GM12878 (cell line): Measurements from ENCODE around the gene NUDT5. TPM values are rescaled to one million over a fixed set of nuclear protein-coding genes. Genes with fewer than 3 reads are reported as not detected.
A peak's percentile ranks its signal among the peaks of the same experiment; 100 is the strongest.

ENCODE experiments used
- ATAC-seq: fragments of 200-7000 bp; cut with Tn5 transposase; 3 replicates; pipeline ENCODE4 v1.9.1; 2020; ENCODE audit warnings: mild to moderate bottlenecking, moderate library complexity
- BruUV-seq: library from RNA; stranded (reverse); fragments of 400-500 nt; replicated peaks from 2 replicates; lab custom pipeline; 2021; lab: Mats Ljungman, UMichigan
- CTCF ChIA-PET: fragments of 300-600 bp; sonication (Branson Sonifier 250); formaldehyde crosslinking; extraction: SDS; loops from one replicate; lab custom pipeline; 2021; ENCODE audit warnings: inconsistent platforms; lab: Yijun Ruan, JAX
- POLR2A ChIA-PET: fragments of 350-600 bp; formaldehyde crosslinking; extraction: SDS; loops from one replicate; lab custom pipeline; 2021; ENCODE audit warnings: inconsistent platforms; lab: Charles Lee
- RAD21 ChIA-PET: fragments of 300-600 bp; sonication (Branson Sonifier 250); formaldehyde crosslinking; loops from one replicate; lab custom pipeline; 2023; ENCODE audit warnings: antibody characterized with exemption; ENCODE audit not compliant: unreplicated experiment; lab: Charles Lee
- SMC1A ChIA-PET: fragments of 300-600 bp; sonication (Branson Sonifier 250); formaldehyde crosslinking; loops from one replicate; lab custom pipeline; 2023; ENCODE audit not compliant: unreplicated experiment, uncharacterized antibody; lab: Charles Lee
- DNase-seq: peaks from one replicate; pipeline ENCODE4 v3.0.0-alpha.2; 2011; ENCODE audit warnings: low read depth, low spot score
- FAIRE-seq: peaks from 3 replicates; lab custom pipeline; 2011; peaks lifted over from hg19 to GRCh38; lab: Jason Lieb, UNC
- H2AFZ ChIP-seq: 2 replicates; pipeline ENCODE4 v1.6.0; 2011; ENCODE audit warnings: low read depth, low read length, control low read depth; ENCODE audit not compliant: control insufficient read depth
- H3K27ac ChIP-seq: 2 replicates; pipeline ENCODE4 v1.5.1; 2011; ENCODE audit warnings: control low read depth; ENCODE audit not compliant: control insufficient read depth, insufficient read depth
- H3K27me3 ChIP-seq, 2 experiments: replicated peaks in 1 of 2; 2 replicates each; pipeline versions ENCODE4 v1.6.0 to v1.6.1; 2011; ENCODE audit warnings: low read length in 1 of 2; ENCODE audit not compliant: control insufficient read depth in 2 of 2, insufficient read depth in 2 of 2
- H3K36me3 ChIP-seq, 2 experiments: 2 replicates each; pipeline ENCODE4 v1.5.1; 2011; ENCODE audit warnings: low read length in 1 of 2; ENCODE audit not compliant: control insufficient read depth in 2 of 2, insufficient read depth in 2 of 2
- H3K4me1 ChIP-seq: 2 replicates; pipeline ENCODE4 v1.6.1; 2011; ENCODE audit warnings: mild to moderate bottlenecking, low read length, moderate library complexity, mixed read lengths; ENCODE audit not compliant: control insufficient read depth, insufficient read depth
- H3K4me2 ChIP-seq: 2 replicates; pipeline ENCODE4 v1.6.0; 2011; ENCODE audit warnings: control low read depth; ENCODE audit not compliant: control insufficient read depth, insufficient read depth
- H3K4me3 ChIP-seq: fragments of 200-600 bp; sonication (generic); 2 replicates; pipeline ENCODE4 v1.5.1; 2016
- H3K79me2 ChIP-seq: 2 replicates; pipeline ENCODE4 v1.6.0; 2011; ENCODE audit warnings: low read length; ENCODE audit not compliant: control insufficient read depth, insufficient read depth
- H3K9ac ChIP-seq: 2 replicates; pipeline ENCODE4 v1.8.0; 2011; ENCODE audit warnings: low read length, control low read depth, mixed read lengths; ENCODE audit not compliant: control insufficient read depth, insufficient read depth
- H3K9me3 ChIP-seq: replicated peaks from 3 replicates; pipeline ENCODE4 v1.5.1; 2011; ENCODE audit warnings: mild to moderate bottlenecking, low read length; ENCODE audit not compliant: control insufficient read depth, insufficient read depth
- H4K20me1 ChIP-seq: 2 replicates; pipeline ENCODE4 v1.6.0; 2011; ENCODE audit not compliant: control insufficient read depth, insufficient read depth
- CHD1 ChIP-seq: IDR thresholded peaks from 2 replicates; pipeline ENCODE4 v1.6.1; 2012; ENCODE audit warnings: low read depth, low read length, improper control_type of control experiment
- ESRRA ChIP-seq: IDR thresholded peaks from 2 replicates; pipeline ENCODE4 v1.6.1; 2012; ENCODE audit warnings: mild to moderate bottlenecking, low read length, improper control_type of control experiment
- EZH2 ChIP-seq: IDR thresholded peaks from 2 replicates; pipeline ENCODE4 v1.6.1; 2012; ENCODE audit warnings: low read depth, mild to moderate bottlenecking, control low read depth, inconsistent platforms, low read length, borderline replicate concordance; ENCODE audit not compliant: control insufficient read depth
- FOXM1 ChIP-seq: IDR thresholded peaks from 2 replicates; pipeline ENCODE4 v1.6.1; 2012; ENCODE audit warnings: low read depth, mild to moderate bottlenecking, inconsistent platforms, low read length, moderate library complexity
- IKZF1 ChIP-seq: fragments of 450-650 bp; conservative IDR thresholded peaks from 2 replicates; pipeline ENCODE4 v1.6.1; 2017; ENCODE audit warnings: antibody characterized with exemption, mild to moderate bottlenecking
- KLF5 ChIP-seq: fragments of 450-650 bp; IDR thresholded peaks from 2 replicates; pipeline ENCODE4 v1.6.1; 2014; ENCODE audit warnings: mild to moderate bottlenecking; ENCODE audit not compliant: partially characterized antibody
- LARP7 ChIP-seq: fragments of 450-650 bp; IDR thresholded peaks from 2 replicates; pipeline ENCODE4 v1.6.1; 2017; ENCODE audit warnings: mild to moderate bottlenecking
- MTA2 ChIP-seq: fragments of 450-650 bp; IDR thresholded peaks from 2 replicates; pipeline ENCODE4 v1.6.1; 2016; ENCODE audit warnings: low read depth, mild to moderate bottlenecking, moderate library complexity
- NR2C1 ChIP-seq: fragments of 450-650 bp; IDR thresholded peaks from 2 replicates; pipeline ENCODE4 v1.6.1; 2017; ENCODE audit warnings: antibody characterized with exemption, mild to moderate bottlenecking, moderate library complexity
- PAX5 ChIP-seq: IDR thresholded peaks from 2 replicates; pipeline ENCODE4 v1.6.1; 2011; ENCODE audit warnings: low read depth, low read length, borderline replicate concordance
- POLR2A ChIP-seq: IDR thresholded peaks from 2 replicates; pipeline ENCODE4 v1.6.1; 2011; ENCODE audit warnings: low read depth, mild to moderate bottlenecking, low read length
- RAD21 ChIP-seq: IDR thresholded peaks from 2 replicates; pipeline ENCODE4 v1.6.1; 2011; ENCODE audit warnings: mild to moderate bottlenecking, low read depth, low read length, moderate library complexity; ENCODE audit not compliant: insufficient read depth
- RB1 ChIP-seq: fragments of 450-650 bp; formaldehyde crosslinking; IDR thresholded peaks from 2 replicates; pipeline ENCODE4 v1.6.1; 2017; ENCODE audit warnings: mild to moderate bottlenecking, borderline replicate concordance
- SMARCA5 ChIP-seq: fragments of 450-650 bp; IDR thresholded peaks from 2 replicates; pipeline ENCODE4 v1.6.1; 2017; ENCODE audit warnings: mild to moderate bottlenecking
- SRF ChIP-seq, 2 experiments: IDR thresholded peaks; 2 replicates each; pipeline ENCODE4 v1.6.1; 2011; ENCODE audit warnings: low read depth in 2 of 2, low read length in 2 of 2, mild to moderate bottlenecking in 1 of 2, moderate library complexity in 1 of 2
- TCF3 ChIP-seq: IDR thresholded peaks from 2 replicates; pipeline ENCODE4 v1.6.1; 2012; ENCODE audit warnings: low read depth, mild to moderate bottlenecking, low read length, borderline replicate concordance; ENCODE audit not compliant: insufficient read depth
- YBX1 ChIP-seq: fragments of 450-650 bp; IDR thresholded peaks from 2 replicates; pipeline ENCODE4 v1.6.1; 2016; ENCODE audit warnings: antibody characterized with exemption
- WGBS: methylation state at CpG from one replicate; pipeline ENCODE4 v1.1.6; 2016; ENCODE audit warnings: low lambda C conversion rate; ENCODE audit not compliant: insufficient replicate concordance, insufficient coverage; ENCODE audit errors: missing lambda C conversion rate; 5-methylcytosine and 5-hydroxymethylcytosine counted together
- in situ Hi-C: fragments of 300-500 bp; cut with MboI; formaldehyde crosslinking; loops from 9 replicates; pipeline ENCODE4 v1.14.3; 2018; ENCODE audit warnings: mixed read lengths
- intact Hi-C: fragments of 100-400 bp; cut with micrococcal nuclease; formaldehyde crosslinking; loops from one replicate; pipeline ENCODE4 v1.14.2; 2022; ENCODE audit not compliant: unreplicated experiment
- polyA plus RNA-seq, 11 experiments: library from polyadenylated mRNA; depleted of rRNA in 4 of 11; unstranded in 6 of 11; stranded (reverse) in 5 of 11; fragments of >200 nt; fragmentation: Nextera tagmentation in 4 of 11; fragmentation: Illumina TruSeq in 1 of 11; extraction: Ambion mirVana in 4 of 11; extraction: Trizol in 1 of 11; gene quantifications; 1 replicate in 1 of 11; 2 replicates in 10 of 11; pipeline versions ENCODE4 v1.2.1 to v1.2.3, GENCODE V29; 2011 to 2016; ENCODE audit warnings: inconsistent platforms in 2 of 11, missing spikeins in 2 of 11, low read depth in 1 of 11
- total RNA-seq, 4 experiments: library from RNA; depleted of rRNA in 3 of 4; stranded (reverse); fragments of >200 nt in 3 of 4; fragmentation: Illumina TruSeq in 1 of 4; extraction: Trizol in 1 of 4; gene quantifications; 2 replicates each; pipeline versions ENCODE4 v1.2.1 to v1.2.3, GENCODE V29; 2013 to 2021
- TF ChIP-seq, protein P1 (sequence below): fragments of 450-650 bp; IDR thresholded peaks from 2 replicates; pipeline ENCODE4 v1.6.1; 2017; ENCODE audit warnings: antibody characterized with exemption, mild to moderate bottlenecking, moderate library complexity

The NUDT5 gene
- total and polyA plus RNA-seq, 10 of the 15 experiments (the other 5 are each of a cell fraction or from before 2014, with no cell fraction given): 74.1 to 345 (median 153) TPM

DNA sequence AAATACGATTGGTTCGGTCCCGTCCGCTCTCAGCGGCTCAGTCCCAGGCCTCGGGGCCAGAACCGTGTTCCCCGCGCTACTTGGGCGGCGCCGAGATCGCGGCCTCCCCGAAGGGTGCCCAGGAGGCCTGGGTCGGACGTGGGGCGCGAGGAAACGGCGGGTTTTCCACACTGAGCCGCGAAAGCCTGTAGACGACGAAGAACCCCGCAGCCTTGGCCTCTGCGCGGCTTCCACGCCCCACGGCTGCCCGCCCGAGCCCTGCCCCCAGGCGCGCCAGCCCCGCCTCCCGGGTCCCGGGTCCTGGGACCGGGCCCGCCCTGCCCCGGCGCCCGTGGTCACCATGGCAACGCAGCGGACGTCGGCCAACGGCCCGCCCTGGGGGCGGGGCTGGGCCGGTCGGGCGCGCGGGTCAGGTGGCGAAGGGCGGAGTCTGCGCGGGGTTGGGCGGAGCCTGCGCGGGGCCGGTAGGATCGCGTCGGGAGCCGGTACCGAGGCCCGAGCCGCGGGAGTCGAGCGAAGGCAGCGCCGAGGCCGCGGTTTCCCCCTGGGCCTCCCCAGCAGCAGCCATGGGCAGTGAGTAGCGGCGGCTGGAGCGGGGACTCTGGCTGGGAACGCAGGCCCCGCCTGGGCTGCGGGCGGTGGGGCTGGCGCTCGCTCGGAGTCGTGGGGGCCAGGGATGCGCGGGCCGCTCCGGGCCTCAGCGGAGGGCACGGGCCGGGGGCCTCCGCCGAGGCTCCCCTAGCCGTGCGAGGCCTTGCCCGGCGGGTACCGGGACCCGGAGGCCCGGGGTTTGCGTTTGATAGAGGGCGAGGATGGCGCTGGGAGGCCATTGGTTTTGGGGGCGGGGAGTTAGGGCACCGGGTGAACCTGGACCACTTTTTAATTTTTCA lies 66.2 kb downstream of the NUDT5 start, which contains the start of gene SEC61A2 (continued):
- TF ChIP-seq SMARCA5: 0 out of 2 replicates have a peak, but pooled peaks have one; percentile 55
- no peak for TF ChIP-seq FOXM1
- TF ChIP-seq NR2C1: peak; percentile 56
- TF ChIP-seq CHD1: no peak
- no peak for TF ChIP-seq RAD21
- no peak for TF ChIP-seq SRF (IDR thresholded peaks at IDR 0.05; ENCODE audit: low read depth in 2 of 2, low read length in 2 of 2)
- peak; percentile 72 for TF ChIP-seq IKZF1
- no peak for TF ChIP-seq YBX1
- no peak for TF ChIP-seq PAX5
- peak; percentile 60; the same call in 1 of the 2 replicates for TF ChIP-seq RB1
- TF ChIP-seq MTA2: no peak
- TF ChIP-seq KLF5: no peak

DNA sequence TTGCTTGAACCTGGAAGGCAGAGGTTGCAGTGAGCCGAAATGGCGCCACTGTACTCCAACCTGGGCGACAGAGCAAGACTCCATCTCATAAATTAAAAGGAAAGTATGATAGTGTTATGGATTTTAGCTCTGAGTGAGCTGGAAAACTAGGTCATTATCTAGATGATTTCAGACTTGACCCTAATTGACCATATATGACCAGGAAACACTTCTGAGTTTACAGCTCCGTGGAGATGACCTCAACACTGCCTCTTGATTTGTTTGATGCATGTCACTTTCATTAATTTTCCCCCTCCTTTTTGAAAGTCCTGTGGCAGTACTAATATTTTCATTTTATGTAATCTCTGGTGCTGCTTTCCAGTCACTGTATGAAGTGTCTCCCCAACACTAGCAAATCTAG lies 74.0 kb downstream of the NUDT5 start:
- intact Hi-C loops (loop anchor here (1.0 to 5.0 kb wide), 3 partner anchors 53 to 134 kb away; partner anchors contain the start of gene DHTKD1), in situ Hi-C loops (loop anchor here (5.0 kb wide), 1 partner anchor 79 kb away; the partner anchor contains the start of gene UPF2)
- peak overlapping the region; percentile 19; the same call in 1 of the 2 replicates for H3K4me3 ChIP-seq
- FAIRE-seq (peak; percentile 70), DNase-seq (peak; percentile 62), ATAC-seq (peak; percentile 72)
- H3K9me3 ChIP-seq: no peaks in the 10 kb centered on the region
- peak overlapping the region; percentile 10 for H3K4me2 ChIP-seq
- ChIA-PET POLR2A (interaction anchor here (0.8 to 3.3 kb wide), 6 partner anchors 10 to 79 kb away, joined by 3 to 9 read pairs (median 5); partner anchors contain the start of genes NUDT5 and UPF2), RAD21 (interaction anchor here (0.5 to 4.4 kb wide), 8 partner anchors 9 to 135 kb away, joined by 3 to 32 read pairs (median 4); partner anchors contain the start of gene UPF2), SMC1A (interaction anchor here (0.6 to 2.9 kb wide), 12 partner anchors 8 to 99 kb away, joined by 3 to 15 read pairs (median 4); partner anchors contain the start of genes CDC123, NUDT5 and UPF2), CTCF (interaction anchor here (0.8 to 3.1 kb wide), 2 partner anchors 10 to 78 kb away, joined by 3 to 10 read pairs; partner anchors contain the start of gene UPF2)
- H3K79me2 ChIP-seq: no peaks in the 10 kb centered on the region; the same call in 1 of the 2 replicates
- H3K27me3 ChIP-seq: no peaks in the 10 kb centered on the region
- TSS peak; percentile 73 for BruUV-seq
- no peaks in the 10 kb centered on the region for H4K20me1 ChIP-seq
- H3K4me1 ChIP-seq: peaks cover 22% of the 10 kb centered on the region
- no peak overlapping the region for H2AFZ ChIP-seq
- H3K36me3 ChIP-seq: peaks cover 4 to 10% of the 10 kb centered on the region in 2 experiments
- H3K27ac ChIP-seq: peak overlapping the region; percentile 87
- H3K9ac ChIP-seq: peak overlapping the region; percentile 68
- WGBS: 41% methylated on average over 4 of the region's 4 CpGs
- TF ChIP-seq POLR2A (no peak), LARP7 (no peak), ESRRA (no peak), TCF3 (no peak), EZH2 (no peak)
- TF ChIP-seq, protein P1, sequence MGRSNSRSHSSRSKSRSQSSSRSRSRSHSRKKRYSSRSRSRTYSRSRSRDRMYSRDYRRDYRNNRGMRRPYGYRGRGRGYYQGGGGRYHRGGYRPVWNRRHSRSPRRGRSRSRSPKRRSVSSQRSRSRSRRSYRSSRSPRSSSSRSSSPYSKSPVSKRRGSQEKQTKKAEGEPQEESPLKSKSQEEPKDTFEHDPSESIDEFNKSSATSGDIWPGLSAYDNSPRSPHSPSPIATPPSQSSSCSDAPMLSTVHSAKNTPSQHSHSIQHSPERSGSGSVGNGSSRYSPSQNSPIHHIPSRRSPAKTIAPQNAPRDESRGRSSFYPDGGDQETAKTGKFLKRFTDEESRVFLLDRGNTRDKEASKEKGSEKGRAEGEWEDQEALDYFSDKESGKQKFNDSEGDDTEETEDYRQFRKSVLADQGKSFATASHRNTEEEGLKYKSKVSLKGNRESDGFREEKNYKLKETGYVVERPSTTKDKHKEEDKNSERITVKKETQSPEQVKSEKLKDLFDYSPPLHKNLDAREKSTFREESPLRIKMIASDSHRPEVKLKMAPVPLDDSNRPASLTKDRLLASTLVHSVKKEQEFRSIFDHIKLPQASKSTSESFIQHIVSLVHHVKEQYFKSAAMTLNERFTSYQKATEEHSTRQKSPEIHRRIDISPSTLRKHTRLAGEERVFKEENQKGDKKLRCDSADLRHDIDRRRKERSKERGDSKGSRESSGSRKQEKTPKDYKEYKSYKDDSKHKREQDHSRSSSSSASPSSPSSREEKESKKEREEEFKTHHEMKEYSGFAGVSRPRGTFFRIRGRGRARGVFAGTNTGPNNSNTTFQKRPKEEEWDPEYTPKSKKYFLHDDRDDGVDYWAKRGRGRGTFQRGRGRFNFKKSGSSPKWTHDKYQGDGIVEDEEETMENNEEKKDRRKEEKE: no peak
